HAP-1 (cell line): ENCODE measurements around the gene THAP9.

Source experiments
- DNase-seq, 2 experiments: peaks; one replicate each; pipeline ENCODE4 v3.0.0-alpha.2; 2016 to 2020; ENCODE audit warnings: low spot score in 2 of 2
- H3K27me3 ChIP-seq: fragments of 250-450 bp; sonication (Bioruptor Pico); 2 replicates; pipeline ENCODE4 v1.5.1; 2020; ENCODE audit warnings: low read depth, mild to moderate bottlenecking, moderate library complexity
- H3K36me3 ChIP-seq: fragments of 250-450 bp; sonication (Bioruptor Pico); replicated peaks from 2 replicates; pipeline ENCODE4 v1.5.1; 2020; ENCODE audit warnings: mild to moderate bottlenecking
- H3K4me1 ChIP-seq: fragments of 250-450 bp; sonication (Bioruptor Pico); 2 replicates; pipeline ENCODE4 v1.5.1; 2020; ENCODE audit warnings: mild to moderate bottlenecking
- H3K4me3 ChIP-seq: fragments of 250-450 bp; sonication (Bioruptor Pico); 2 replicates; pipeline ENCODE4 v1.5.1; 2020; ENCODE audit warnings: mild to moderate bottlenecking, moderate library complexity
- H3K9me3 ChIP-seq: fragments of 250-450 bp; sonication (Bioruptor Pico); 2 replicates; pipeline ENCODE4 v1.5.1; 2020; ENCODE audit warnings: mild to moderate bottlenecking, moderate library complexity
- in situ Hi-C: fragments of 300-500 bp; cut with MboI; formaldehyde crosslinking; loops from 3 replicates; pipeline ENCODE4 v1.14.3; 2020; ENCODE audit warnings: low sequenced_read_pairs, inconsistent platforms, mixed read lengths

The THAP9 gene

DNA sequence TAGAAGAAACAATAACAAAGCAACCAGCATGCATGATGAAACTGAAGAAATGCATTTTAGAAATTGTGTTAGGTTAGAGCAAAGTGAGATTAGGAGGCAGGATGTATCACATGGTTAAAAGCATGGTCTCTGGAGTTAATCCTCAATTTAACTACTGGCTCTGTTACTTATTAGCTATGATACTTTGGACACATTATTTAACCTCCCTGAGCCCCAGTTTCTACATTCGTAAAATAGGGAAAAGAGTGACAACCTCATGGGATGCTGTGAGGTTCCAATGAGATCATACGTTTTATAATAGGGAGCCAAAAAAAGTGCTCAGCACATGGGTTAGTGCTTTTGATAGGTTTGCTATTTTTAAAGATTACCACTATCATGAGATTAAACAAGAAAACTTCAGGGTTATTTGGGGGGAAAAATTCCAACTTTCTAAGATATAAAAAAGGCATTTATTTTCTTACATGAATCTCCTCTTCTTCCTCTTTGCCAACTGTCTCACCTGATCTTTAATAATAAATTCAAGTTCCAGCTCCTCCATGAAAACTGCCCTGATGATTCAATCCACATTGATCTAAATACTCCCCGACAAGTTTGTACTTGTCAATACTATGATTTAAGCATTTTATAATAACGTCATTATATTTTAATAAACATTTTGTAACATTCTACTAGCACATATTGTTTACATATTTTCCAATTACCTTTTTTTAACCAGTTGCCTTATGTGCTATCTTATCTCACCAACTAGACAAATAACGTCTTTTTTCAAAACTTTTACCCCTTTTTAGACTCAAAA is 14.2 kb upstream of the THAP9 start:
- no peak for DNase-seq
- Histone ChIP-seq H3K36me3 (peaks cover 16% of the 10 kb centered on the region), H3K27me3 (no peaks in the 10 kb centered on the region), H3K9me3 (no peaks in the 10 kb centered on the region), H3K4me3 (no peak overlapping the region), H3K4me1 (peaks cover 22% of the 10 kb centered on the region)
- in situ Hi-C loops = no loop called here

DNA sequence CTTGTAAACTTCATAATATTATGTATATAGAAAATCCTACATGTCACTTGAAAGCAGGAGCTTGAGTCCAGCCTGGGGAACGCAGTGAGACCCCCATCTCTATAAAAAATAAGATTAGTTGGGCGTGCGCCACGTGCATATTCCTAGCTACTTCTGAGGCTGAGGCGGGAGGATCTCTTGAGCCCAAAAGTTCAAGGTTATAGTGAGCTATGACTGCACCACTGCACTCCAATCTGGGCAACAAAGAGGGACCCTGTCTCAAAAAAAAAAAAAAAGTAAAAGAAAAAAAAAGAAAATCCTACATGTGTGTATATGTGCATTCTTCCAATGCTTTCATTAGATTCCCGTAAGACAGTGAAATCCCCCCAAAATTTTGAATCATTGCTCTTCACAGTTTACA is 11.2 kb upstream of the THAP9 start:
- peaks cover 25% of the 10 kb centered on the region for H3K36me3 ChIP-seq
- H3K4me3 ChIP-seq = peak overlapping the region; percentile 99
- DNase-seq = peak in 1 of 2 experiments; percentile 44
- H3K9me3 ChIP-seq = no peaks in the 10 kb centered on the region
- no peaks in the 10 kb centered on the region for H3K27me3 ChIP-seq
- in situ Hi-C loops = no loop called here
- peaks cover 31% of the 10 kb centered on the region for H3K4me1 ChIP-seq

DNA sequence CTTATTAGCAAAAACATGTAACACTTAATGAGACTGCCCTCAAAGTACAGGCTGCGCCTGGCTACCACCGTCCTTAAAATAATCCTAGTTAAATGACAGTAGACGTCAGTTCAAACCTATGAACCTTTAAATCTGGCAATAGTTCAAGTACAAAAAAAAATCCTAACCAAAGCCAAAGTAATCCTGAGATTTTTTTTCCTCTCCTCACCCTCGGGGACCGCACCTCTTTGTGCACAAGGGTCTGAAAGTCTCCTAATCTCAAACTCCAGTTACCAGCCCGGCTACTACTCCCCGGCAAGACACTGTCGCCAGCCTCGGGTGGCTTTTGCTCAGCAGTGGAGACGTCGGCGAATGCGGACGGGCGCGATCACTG is 10.0 kb upstream of the THAP9 start:
- Histone ChIP-seq H3K27me3 (no peaks in the 10 kb centered on the region), H3K4me3 (peak overlapping the region; percentile 99), H3K36me3 (peaks cover 37% of the 10 kb centered on the region), H3K9me3 (no peaks in the 10 kb centered on the region), H3K4me1 (peaks cover 31% of the 10 kb centered on the region)
- in situ Hi-C loops = loop anchor here (10.0 kb wide), 1 partner anchor 124 kb away; the partner anchor contains the start of gene LIN54
- DNase-seq = peak in 1 of 2 experiments; percentile 34

DNA sequence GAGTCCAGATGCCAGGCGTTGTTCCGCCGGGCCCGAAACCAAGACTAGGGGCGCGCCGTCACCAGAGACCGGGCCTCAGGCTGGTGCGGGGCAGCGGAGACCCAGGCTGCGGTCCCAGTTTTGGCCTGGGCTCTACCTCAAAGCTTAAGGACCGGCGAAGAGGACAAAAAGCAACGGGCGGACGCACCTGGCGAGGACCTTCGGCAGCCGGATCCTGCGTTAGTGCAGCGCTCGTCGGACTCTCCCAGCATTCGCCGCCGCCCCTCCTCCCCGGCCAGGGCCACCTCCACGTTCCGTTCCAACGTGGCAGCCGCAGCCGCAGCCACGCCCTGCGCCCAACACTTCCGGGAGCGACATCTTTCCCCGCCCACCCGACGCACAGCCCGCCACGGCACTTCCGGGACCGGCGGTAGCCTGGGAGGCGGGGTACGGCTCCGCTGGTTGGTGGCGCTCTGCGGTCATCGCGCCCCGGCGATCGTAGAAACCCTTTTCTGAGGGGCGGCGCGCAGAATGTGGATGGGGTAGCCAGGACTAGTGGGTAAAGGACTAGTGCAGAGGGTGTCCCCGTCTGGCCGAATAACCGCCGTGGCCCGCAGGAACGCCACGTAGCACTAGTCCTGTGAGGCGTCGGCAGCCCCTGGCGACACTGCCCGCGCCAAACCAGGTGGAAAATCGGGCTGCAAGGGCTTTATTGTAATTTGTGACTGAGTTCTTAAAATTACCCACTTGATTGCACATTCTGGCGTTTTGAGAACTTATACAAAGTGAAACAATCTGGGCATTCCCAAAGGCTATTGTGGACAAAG is 9.4 kb upstream of the THAP9 start, which contains the start of gene SEC31A:
Gene SEC31A (minus strand): TSS at position 253 of the 806 bp plus-strand sequence. CDS start 9,217 bp downstream, outside the sequence.
- Histone ChIP-seq H3K4me1 (peaks cover 30% of the 10 kb centered on the region), H3K27me3 (no peaks in the 10 kb centered on the region), H3K9me3 (no peaks in the 10 kb centered on the region), H3K36me3 (peaks cover 43% of the 10 kb centered on the region), H3K4me3 (peak within 1 kb of the TSS; percentile 99)
- in situ Hi-C loops = loop anchor here (10.0 kb wide), 1 partner anchor 124 kb away; the partner anchor contains the start of gene LIN54
- DNase-seq = peak; percentile 92 to 98

DNA sequence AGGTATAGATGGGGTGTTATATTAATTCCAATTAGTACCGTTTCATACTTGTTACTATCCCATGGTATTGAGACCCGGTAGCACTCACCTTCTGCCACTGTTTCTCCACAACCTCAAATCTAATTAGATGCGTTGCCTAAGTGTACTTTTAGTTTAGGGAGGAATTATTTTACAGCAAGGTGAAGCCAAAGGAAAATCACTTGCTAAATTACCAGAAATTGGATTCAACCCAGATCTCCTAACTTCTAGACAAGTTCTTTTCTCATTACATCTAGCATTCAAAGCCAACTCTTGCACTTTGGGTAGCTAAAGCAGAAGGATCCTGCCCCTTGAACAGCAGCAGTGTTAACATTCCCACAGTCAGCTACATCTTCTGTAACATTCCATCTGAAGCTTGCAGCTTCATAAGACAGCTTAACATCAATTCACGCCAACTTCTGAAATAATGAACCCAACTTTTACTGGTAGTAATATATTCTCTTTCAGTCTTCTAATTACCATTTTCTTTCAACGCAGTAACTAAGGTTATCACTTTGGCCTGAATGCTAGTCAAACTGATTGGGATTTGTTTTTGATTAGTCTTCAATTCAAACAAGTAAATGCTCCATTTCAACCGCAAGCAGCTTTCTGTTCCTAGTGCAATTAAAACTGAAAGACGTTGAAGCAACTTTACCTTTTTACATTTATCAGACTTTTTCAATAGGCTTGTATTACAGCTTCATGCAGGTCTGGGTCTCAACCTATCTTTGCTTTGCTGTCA is 8.6 kb upstream of the THAP9 start:
- Histone ChIP-seq H3K36me3 (peaks cover 51% of the 10 kb centered on the region), H3K4me1 (peaks cover 22% of the 10 kb centered on the region), H3K4me3 (peak overlapping the region; percentile 99), H3K27me3 (no peaks in the 10 kb centered on the region), H3K9me3 (no peaks in the 10 kb centered on the region)
- DNase-seq = no peak
- in situ Hi-C loops = loop anchor here (10.0 kb wide), 1 partner anchor 123 kb away; the partner anchor contains the start of gene LIN54

- in situ Hi-C loops = loop anchor here (10.0 kb wide), 1 partner anchor 122 kb away; the partner anchor contains the start of gene LIN54
- Histone ChIP-seq H3K36me3 (peaks cover 56% of the 10 kb centered on the region), H3K9me3 (no peaks in the 10 kb centered on the region), H3K27me3 (no peaks in the 10 kb centered on the region), H3K4me3 (no peak overlapping the region), H3K4me1 (peaks cover 17% of the 10 kb centered on the region)
- no peak for DNase-seq
These were observed 8.1 kb upstream of the THAP9 start for GRCh38 chr4:82892467-82892802.

- Histone ChIP-seq H3K9me3 (no peaks in the 10 kb centered on the region), H3K36me3 (peaks cover 62% of the 10 kb centered on the region), H3K27me3 (no peaks in the 10 kb centered on the region), H3K4me1 (peaks cover 13% of the 10 kb centered on the region), H3K4me3 (no peak overlapping the region)
- in situ Hi-C loops = loop anchor here (10.0 kb wide), 1 partner anchor 121 kb away; the partner anchor contains the start of gene LIN54
- no peak for DNase-seq
These were observed 6.6 kb upstream of the THAP9 start for GRCh38 chr4:82893942-82894341.

DNA sequence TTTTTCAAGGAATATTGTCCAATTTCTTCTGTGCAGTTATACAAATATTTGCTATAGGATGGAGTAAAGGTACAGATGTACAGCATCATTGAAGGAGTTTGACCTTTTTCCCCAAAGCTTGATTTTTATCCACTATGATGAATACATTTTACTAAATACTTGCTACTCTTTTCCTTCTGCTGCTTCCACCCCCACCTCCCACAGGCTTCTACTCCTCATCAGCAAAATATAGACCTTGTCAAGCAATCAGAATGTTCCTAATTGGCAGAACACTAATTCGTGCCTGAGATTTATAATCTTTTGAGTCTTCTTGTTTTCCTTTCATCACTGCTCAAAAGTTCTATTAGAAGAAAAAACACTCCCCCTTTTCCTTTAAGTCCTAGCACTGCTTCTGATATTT is 3.8 kb upstream of the THAP9 start:
- H3K4me1 ChIP-seq = peaks cover 14% of the 10 kb centered on the region
- no peak overlapping the region for H3K4me3 ChIP-seq
- no peaks in the 10 kb centered on the region for H3K27me3 ChIP-seq
- no peak for DNase-seq
- in situ Hi-C loops = loop anchor here (10.0 kb wide), 1 partner anchor 118 kb away; the partner anchor contains the start of gene LIN54
- H3K9me3 ChIP-seq = no peaks in the 10 kb centered on the region
- peaks cover 56% of the 10 kb centered on the region for H3K36me3 ChIP-seq

DNA sequence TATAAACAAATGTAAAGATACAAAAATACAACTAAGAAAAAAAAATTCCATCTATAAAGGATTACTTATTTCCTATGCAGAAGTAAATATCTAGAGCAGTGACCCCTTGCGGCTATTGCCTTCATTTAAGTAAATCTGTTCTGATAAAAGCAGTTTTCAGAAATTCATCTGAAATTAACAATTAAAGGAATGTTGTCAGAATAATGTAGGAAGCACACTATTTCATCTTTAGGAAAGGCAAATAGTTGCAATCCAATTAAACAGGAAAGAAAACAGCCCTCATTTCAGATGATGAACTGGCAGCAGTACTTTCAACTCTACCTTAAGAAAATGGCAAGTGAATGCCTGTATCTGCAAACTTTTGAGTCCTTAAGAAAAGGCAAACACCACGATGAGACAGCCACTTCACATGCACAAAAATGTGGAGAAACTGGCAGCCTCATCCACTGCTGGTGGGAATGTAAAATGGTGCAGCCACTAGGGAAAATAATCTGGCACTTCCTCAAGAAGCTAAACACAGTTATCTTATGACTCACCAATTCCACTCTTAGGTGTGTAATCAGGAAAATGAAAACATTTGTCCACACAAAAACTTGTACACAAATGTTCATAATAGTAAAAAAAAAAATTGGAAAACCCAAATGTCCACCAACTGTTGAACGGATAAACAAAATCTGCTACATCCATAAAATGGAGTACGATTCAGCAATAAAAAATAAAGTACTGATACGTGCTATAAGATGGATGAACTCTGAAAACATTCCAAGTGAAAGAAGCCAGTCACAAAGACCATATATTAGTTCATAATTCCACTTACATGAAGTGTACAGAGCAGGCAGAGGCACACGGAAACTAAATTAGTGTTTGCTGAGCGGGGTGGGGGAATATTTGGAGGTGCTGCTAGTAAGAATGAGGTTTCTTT is 2.0 kb upstream of the THAP9 start:
- H3K4me1 ChIP-seq = peaks cover 10% of the 10 kb centered on the region; the same call in 1 of the 2 replicates
- no peaks in the 10 kb centered on the region for H3K27me3 ChIP-seq
- peaks cover 47% of the 10 kb centered on the region for H3K36me3 ChIP-seq
- in situ Hi-C loops = loop anchor here (10.0 kb wide), 1 partner anchor 116 kb away; the partner anchor contains the start of gene LIN54
- DNase-seq = no peak
- peak overlapping the region; percentile 65 for H3K4me3 ChIP-seq
- H3K9me3 ChIP-seq = no peaks in the 10 kb centered on the region

GRCh38 chr4:82899374-82900065 is 1.0 kb upstream of the THAP9 start:
- Histone ChIP-seq H3K4me3 (peak overlapping the region; percentile 65), H3K4me1 (peaks cover 13% of the 10 kb centered on the region), H3K36me3 (peaks cover 38% of the 10 kb centered on the region), H3K27me3 (no peaks in the 10 kb centered on the region), H3K9me3 (no peaks in the 10 kb centered on the region)
- in situ Hi-C loops = loop anchor here (10.0 kb wide), 1 partner anchor 115 kb away; the partner anchor contains the start of gene LIN54
- DNase-seq = peak; percentile 37 to 45

- H3K9me3 ChIP-seq = no peaks in the 10 kb centered on the region
- peaks cover 33% of the 10 kb centered on the region for H3K36me3 ChIP-seq
- in situ Hi-C loops = no loop called here
- no peaks in the 10 kb centered on the region for H3K27me3 ChIP-seq
- DNase-seq = no peak
- H3K4me3 ChIP-seq = peak overlapping the region; percentile 65
- peaks cover 18% of the 10 kb centered on the region for H3K4me1 ChIP-seq
These were observed 497 bp upstream of the THAP9 start for GRCh38 chr4:82900066-82900410.

DNA sequence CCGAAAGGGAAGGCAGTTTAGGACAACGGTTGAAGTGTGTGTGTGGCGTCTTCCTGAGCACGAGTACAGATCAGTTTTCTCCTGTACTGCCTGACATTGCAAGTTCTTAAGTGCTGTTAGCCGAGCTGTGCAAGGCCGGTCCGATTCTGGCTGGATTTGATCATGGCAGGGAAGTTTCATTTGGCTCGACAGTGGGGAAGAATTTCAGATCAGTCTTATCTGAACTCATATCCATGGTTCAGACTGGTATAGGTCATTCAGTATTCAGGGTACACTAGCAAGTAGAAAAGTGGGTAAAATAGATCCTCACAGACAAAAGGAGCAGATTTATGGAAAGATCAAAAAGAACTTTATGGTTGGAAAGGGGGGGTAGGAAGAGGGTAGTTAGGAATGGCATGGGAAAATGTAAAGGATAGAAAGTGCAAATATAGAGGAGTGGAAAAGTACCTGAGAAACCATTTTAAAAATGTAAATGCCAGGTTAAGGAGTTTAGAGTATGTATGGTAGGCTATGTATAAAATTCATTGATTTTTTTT is 716 bp downstream of the THAP9 start:
- Histone ChIP-seq H3K27me3 (no peaks in the 10 kb centered on the region), H3K36me3 (peaks cover 22% of the 10 kb centered on the region), H3K4me1 (peaks cover 23% of the 10 kb centered on the region), H3K4me3 (peak overlapping the region; percentile 65), H3K9me3 (no peaks in the 10 kb centered on the region)
- in situ Hi-C loops = no loop called here
- DNase-seq = no peak
